Dermis blood vessel endothelial cell (primary cell): ENCODE data around the gene S100PBP. TPM values are rescaled to one million over a fixed set of nuclear protein-coding genes. Genes with fewer than 3 reads are reported as not detected.

ENCODE experiments used
- DNase-seq: peaks from one replicate; pipeline ENCODE4 v3.0.0; 2010
- total RNA-seq: library from RNA; depleted of rRNA; stranded (reverse); fragments of >200 nt; gene quantifications from 2 replicates; pipeline ENCODE4 v1.2.3, GENCODE V29; 2014

The S100PBP gene
- total RNA-seq, 1 donor from 2014 or later: 50.0 TPM

DNA sequence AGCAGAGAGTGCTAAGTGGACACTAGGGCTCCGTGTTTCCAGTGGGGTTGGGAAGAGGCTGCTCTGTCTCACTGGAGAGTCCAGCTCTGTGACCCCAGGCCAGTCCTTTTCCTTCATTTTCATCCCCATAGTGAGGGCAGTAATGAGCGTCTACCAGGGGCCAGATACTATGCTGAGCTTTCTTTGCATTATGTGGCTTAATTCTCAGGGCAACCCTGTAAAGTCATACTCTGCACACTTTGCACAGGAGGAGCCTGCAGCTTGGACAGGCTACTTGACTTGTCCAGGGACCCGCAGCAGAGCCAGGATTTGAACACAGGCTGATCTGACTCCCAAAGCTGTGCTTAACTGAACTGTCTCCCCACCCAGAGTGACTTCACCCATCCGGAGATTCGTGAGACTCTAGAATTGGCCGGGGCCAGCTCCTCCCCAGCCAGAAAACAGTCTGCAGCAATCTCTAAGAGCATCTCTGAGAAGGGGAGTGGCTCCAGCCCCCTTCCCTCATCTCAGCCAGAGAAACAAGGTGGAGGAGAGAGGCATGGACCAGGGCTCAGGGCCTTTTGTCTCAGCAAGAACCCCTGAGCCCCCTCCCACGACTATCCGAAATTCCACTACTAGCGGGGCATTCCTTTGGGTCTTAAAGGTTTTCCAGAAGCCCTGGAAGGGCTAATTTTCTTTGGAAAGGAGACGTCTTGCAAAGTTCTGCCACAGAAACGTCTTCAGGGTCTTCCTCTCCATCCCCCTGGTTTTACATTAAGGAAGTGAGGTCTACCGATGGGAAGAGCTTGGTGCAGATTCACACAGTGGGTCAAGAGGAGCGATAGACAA lies 54.1 kb downstream of the S100PBP start:
- no peak for DNase-seq

DNA sequence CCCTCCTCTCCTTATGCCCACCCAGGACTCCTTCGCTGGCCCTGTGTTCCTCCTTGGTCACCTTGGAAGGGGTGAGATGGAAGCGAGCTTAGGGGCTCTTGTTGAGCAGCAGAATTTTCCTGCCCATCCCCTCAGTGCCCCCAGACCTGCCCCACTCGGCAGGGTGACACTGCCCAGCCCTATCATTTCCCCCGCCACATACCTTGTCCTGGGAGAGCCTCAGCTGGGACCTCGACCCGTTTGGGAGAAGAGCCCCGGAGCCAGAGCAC lies 54.7 kb downstream of the S100PBP start:
- DNase-seq: no peak

DNA sequence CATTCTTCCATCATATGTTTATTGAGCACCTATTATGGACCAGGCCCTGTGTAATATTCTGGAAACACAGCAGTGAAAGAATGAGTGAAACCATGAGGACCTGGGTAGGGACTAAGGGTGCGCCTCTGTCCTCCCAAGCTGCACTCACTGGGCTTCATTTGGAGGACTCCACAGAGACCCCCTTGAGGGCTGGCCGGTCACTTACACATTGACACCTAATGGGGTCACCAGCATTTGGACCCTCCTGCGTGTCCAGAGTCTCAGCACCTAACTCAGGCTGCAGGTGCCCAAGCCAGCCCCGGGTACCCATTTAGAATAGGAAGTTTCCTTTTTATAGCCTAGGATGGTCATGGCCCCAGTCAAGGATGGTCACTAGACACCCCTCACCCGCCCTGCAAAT lies 56.0 kb downstream of the S100PBP start:
- DNase-seq: no peak

DNA sequence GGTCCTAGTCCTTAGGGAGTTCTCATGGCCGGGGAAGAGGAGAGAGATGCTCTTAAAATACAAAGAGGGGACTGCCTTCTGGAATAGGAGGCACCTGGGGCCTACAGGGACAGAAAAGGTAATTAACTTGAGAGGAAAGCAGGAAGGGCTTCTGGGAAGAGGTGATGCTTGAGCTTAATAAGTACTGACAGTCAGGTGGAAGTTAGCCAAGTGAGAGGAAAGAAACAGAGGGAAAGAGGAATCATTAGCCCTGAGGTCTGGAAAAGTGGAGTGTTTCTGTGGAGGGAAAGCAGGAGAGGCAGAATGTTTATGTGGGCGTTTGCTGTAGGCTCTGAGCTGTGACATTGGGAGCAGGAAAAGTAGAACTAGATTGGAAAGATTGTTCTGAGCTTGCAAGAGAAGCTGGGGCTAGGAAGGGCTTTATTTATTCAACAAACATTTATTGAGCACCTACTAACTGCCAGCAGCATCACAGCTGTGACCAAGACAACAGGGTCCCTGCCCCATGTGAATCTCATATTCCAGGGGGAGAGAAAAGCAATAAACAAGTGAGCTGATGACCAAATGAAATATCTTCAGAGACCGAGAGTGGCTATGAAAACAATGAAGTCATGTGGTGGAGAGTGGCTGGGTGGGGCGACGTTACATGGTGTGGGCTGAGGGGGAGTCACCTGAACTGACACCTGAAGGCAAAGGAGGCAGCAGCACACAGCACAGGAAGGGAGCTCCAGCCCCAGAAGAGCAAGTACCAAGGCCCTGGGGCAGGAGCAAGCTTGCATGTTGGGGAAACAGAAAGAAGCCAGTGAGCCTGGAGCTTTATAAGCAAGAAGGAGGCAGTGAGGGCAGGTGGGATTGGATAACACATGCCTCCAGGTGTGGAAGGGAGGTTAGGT lies 57.7 kb downstream of the S100PBP start:
- no peak for DNase-seq

DNA sequence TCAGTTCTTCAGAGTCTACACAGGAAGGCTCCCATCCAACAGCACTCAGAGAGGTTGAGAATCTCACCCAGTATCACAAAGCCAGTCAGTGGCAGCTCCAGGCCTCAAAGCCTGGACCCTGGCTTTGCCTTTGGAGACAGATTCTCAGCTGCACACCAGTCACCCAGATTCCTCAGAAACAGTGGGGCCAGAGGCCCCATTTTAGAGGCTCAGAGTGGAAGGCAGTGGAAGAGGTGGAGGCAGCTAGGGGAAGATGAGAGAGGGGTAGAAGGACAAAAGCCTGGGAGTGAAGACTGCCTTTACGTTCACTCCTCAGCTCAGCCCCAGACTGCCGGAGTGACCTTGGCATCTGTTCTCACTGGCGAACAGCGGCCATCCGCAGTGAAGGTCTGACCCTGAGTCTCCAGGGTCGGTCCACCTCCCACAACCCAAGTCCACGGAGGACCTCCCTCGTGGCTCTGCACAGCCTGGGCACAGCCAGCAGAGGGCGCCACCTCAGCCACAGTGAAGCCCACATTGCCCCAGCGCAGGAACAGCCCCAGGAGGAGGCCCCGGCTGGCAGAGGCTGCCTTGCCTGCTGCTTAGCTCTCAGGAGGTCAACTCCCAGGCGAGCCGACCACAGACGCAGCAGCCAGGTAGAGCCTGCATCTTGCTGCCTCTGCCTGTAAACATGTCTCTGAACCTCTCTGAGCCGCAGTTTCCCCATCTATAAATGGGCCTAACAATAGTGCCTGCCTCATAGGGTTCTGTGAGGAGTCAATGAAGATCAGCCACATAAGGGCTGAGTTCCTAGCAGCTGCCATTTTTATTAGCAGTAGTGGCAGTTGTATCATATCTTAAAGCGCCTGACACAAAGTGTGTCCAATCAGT lies 59.1 kb downstream of the S100PBP start:
- peak; percentile 81 for DNase-seq

DNA sequence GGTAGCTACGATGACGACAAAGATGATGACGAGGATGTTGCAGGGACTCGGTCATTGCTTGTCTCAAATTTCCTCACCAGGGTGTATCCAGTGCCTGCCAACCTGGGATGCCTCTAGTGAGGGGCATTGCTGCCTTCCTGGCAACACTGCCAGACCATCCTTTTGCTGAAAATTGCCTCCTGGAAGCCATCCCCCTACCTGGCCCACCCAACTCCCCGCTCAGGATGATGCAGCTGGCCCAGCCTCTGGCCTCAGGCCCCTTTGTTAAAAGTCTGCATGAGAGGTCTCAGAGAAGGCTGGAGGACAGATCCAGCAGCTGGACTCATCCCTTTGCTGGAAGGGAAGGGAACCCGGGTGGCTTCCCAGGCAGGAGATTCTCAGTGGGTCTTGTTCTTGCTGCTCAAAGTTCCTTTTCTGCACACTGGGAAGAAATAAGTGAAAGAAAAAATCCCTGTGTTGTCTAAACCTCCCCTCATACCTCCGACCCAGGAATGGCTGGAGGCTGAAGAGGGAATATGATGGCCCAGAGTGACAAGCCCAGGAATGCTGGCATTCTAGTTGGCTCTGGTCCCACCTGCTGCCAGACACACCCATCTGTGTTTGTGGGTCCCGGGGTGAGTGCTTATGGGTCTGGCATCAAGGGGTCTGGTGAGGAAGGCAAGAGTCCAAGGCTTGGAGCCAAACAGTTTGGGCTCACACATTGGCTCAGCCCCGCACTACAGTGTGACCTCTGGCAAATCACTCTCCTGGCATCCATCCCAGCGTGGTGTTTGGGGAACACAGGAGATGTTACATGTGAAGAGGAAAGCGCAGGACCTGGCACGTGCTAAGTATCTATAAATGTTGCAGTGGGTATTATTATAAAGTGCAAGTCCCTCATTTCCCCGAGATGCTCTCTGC lies 60.0 kb downstream of the S100PBP start:
- DNase-seq: no peak

DNA sequence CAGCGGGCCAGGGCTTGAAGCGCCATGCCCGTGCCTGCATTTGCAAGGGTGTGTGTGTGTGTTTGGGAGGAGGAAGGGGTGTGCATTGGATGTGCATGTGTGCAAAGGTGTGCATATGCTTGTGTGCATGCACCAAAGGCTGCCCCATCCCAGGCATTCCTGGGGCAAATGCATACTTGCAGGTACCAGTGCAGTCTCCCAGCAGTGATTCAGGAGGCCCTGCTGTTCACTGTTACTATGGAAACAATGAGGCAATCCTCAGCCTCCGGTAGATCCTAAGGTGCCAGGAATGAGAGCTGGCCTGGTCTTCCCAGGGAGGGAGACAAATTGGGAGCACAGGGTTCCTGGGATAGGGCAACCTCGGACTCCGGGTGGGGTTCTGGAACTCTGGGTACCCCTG lies 60.7 kb downstream of the S100PBP start:
- no peak for DNase-seq

DNA sequence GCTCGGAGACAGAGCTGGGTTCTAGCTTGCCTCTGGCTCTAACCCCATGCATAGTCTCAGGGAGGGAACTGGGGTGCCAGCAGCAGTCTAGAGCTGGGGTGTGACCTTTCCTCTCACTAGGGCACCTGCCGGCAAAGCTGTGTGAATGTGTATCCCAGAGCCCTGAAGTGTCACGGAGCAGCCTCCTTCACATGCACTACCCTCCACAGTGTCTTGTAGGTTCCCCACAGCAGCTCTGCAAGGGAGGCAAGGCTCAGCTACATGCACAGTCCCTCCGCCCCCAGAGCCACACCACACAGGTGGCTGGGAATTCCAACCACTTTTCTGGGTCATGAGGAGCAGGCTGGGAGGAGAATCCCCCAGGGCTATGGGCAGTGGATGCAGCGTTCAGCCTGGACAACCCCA lies 61.2 kb downstream of the S100PBP start:
- DNase-seq: no peak

DNA sequence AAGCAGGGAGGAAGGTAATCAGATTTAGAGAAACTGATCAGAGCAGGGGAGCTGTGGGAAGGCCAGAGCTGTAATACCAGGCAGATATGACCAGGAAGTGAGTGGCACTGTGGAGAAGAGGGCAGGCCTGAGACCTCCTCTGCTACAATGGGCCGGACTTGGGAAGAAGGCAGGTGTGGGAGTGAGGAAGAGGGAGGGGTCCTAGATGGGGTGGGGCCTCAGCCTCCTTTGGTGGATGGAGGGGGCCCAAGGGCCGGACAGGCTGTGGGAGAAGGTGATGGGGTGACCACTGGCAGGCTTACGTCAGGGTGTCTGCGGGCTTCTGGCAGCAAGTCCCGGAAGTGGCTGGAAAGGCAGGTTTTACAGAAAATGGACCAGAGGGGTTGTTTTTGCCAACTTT lies 63.8 kb downstream of the S100PBP start:
- DNase-seq: no peak

DNA sequence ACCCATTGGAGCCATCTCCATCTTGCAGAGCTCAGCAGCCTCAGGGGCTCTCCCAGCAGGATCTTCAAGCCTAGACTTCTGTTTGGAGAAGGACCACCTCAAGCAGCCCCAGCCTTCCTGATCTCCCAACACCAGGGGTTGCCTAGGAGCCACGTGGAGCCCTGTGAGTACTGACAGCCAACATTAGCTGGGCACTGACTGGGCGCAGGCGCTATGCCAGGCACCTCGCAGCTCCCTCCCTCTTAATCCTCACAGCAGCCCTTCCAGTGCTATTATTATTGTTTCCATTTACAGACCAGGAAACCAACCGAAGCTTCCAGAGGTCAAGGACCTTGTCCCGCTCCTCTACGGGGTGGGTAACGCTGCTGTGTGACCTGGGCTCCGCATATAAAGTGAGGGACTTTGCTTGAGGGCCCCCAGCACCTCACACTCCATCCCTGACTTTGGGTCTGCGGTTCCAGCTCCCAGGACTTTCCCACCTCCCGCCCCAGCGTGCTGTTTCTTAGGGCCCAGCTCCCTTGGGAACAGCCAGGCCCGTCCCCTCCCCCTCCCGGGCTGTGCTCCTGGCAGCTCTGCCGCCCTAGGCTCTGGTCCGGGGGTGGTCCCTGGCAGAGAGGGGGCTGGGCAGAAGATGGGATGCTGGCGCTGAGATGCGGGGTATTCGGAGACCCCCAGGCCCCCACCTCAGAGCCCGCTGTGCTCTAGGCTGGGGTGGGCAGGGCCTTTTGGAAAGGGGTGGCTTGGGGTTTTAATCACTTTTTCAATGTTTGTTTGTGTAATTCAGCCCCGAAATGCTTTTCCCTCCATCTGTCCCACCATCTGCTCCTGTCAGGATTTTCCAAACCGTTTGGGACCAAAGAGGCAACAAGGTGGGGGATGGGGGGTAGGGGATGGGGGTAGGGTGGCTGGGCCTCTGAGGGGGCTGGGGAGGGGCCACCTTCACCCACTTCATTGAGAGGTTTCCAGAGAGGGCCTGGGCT lies 64.7 kb downstream of the S100PBP start:
- no peak for DNase-seq

DNA sequence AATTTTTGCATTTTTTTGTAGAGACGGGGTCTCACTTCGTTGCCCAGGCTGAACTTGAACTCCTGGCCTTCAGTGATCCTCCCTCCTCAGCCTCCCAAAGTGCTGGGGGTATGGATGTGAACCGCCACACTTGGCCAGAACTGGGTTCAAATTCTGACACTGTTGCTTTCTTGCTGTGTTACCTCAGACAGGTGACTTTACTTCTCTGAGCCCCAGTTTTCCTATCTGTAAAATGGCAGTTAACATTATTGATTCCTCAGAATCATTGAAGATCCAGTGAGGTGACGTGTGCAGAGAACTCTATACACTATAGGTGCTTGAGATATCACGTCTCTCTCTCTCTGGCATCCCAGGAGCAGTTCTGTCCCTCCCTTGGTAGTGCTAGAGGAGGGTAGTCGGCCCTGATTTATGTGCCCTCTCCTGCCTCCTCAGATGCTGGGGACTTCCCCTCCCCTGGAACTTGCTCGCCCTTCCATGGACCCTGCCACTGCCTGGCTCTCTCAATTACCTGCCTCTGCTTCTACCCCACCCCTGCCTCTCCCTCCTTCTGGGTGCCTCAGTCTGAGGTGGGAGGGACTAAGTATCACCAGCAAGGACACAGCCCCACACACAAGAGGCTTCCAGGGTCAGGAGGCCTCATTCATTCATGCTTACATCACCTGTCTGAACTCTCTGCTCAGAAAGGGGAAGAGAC lies 66.0 kb downstream of the S100PBP start:
- DNase-seq: no peak

DNA sequence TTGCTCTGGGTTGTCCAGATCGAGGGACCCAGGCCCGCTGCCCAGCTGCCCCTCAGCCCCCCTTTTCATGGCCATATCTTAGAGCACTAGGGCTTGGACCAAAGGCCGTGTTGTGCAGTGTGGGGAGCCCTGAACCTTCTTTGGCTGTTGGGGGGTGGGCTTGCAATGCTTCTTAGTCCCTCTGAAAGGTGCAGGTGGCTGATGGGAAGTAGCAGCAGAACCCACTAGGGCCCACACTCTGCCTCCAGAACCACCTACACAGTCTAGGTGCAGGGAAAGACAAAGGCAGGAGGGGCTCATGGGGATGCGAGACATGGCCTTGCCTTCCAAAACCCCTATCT lies 66.5 kb downstream of the S100PBP start:
- no peak for DNase-seq

DNA sequence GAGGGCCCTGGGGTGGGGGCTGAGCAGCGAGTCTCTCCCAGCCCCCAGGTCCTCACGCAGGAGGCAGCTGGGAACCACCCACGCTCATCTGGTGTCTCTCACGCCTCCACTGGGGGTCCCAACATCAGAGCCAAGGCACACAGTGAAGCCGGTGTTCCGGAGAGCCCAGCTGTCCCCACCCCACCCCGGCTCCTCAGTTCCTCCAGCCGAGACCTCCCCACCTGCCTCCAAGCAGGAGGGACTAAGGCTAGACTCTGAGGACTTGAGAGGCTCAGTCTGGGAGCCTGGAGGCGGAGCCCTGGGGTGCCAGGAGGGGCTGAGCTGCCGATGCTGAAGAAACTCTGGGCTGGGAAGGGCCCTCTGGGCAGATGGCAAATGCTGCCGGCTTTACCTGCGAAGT lies 67.3 kb downstream of the S100PBP start:
- DNase-seq: no peak

DNA sequence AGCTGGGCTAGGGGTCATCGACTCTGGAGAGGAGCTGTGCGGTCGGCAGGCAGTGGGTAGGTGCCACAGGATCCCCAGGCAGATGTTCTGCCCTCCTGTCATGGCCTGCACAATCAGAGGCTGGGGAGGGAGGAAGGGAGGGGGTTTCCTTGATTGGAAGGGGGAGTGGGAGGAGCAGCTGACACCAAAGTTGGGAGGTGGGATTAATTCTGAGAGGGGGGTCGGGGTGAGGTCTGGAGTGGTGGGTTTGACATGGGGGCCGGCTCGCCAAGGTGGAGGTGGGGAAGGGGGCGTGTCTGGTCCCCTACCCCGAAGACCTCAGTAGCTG lies 68.2 kb downstream of the S100PBP start:
- DNase-seq: no peak

DNA sequence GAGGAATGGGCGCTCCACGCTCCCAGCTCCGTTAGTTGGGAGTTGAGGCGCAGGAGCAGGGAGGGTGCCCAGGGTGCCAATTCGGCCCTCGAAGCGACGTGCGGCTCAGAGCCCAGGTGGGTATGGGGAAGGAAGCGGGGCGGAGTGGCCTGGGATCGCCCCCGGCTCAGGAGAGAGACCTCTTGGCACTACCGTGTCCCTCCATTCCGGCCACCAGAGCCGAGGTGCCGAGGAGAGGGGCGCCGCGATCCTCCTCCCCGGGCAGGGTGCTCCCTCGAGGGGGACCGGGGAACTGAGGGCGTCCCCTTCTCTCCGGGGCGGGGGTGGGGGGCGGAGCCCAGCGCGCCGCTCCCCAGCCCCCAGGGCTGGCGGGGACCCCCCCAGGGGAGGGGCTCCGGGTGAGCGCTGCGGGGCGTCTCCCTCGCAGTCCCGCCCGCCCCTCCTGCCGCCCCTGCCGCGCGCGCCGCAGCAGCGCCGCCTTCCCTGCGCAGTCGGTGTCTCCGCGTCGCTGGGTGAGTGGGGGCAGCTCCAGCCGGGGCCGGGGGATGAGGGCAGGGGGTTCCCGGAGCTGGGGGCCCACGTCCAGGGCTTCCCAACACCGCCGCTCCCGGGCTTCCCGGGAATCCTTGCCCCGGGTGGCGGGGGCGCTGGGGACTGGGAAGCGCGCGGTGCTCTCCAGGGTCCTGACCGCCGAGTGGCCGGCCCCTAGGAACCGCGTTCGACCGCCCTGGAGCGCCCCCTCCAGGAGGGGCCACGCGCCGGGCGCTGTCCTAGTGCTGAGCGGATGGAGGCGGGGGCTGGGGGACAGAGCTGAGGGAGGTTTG lies 68.8 kb downstream of the S100PBP start, which contains the start of gene HPCA:
HPCA (plus strand) TSS at position 488 of the 824 bp plus-strand sequence. CDS start 2,408 bp downstream, outside the sequence.
- DNase-seq: peak; percentile 78

DNA sequence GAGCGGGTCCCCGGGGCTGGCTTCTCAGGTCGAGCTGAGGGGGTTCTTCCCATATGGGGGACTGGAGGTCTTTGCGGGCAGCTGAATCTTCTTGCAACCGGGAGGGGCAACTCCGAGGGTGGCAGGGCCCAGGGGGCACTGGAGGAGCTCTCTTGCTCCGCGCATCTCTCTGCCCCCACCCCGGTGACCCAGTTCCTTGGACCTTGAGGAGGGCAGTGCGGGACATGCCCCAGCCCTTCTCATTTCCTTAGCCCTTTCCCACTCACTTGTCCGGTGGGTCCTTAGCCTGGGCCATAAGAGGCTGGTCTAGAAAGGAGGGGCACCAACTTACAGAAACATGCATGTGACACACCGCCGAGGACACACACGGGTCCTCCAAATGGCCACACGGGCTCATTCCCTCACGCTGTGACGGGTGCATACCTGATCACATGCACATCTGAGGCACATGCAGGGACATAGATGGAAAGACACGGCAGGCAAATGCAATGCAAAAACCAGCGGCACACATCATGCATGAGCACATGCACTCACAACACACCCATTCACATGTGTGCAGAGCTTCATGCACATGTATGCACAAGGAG lies 69.5 kb downstream of the S100PBP start:
- no peak for DNase-seq

DNA sequence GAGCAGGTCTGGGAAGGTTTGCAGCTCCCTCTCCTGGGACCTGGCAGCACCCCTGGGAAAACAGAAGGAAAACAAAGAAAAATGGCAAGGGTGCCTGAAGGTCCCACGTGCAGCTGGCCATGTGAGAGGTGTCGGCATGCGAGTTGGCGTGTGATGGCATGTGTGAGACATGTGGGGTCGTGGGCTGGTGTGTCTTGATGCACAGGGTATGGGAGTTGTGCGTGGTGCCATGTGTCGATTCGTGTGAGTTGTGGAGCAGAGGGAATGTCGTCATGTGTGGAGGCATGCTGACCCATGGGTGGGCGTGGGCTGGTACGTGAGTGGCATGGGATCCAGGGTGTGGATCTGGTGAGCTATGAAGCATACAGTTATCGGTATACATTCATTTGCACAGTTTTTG lies 70.2 kb downstream of the S100PBP start:
- no peak for DNase-seq

DNA sequence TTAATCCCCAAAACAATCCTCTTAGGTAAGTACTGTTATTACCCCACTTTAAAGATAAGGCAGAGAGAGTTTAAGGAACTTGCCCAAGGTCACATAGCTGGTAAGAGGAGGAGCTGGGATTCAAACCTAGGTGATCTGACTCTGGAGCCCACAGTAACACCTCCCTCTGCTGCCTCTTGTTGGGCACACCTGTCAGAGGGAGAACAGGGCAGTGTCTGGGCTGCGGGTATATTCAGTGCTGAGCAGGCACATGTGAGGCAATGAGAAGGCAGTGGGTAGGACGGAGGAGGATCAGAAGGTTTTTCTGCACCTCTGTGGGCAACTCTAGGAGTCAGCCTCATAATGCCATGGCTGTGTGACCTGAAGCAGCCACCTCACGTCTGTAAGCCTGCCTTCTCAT lies 70.7 kb downstream of the S100PBP start:
- no peak for DNase-seq
